HK-2 (cell line): ENCODE results near the gene PLAC8.
"Not testable (repeated sequence)": the region's sequence is repeated elsewhere in the genome, so short reads cannot be mapped to it uniquely, and the experiment has no call there.

Experiments used
- DNase-seq: peaks from one replicate; pipeline ENCODE4 v3.0.0-alpha.2; 2018; ENCODE audit not compliant: unreplicated experiment

PLAC8 gene

GRCh38 chr4:83112231-83112630 lies 2.3 kb downstream of the PLAC8 start:
- no peak for DNase-seq

GRCh38 chr4:83111751-83112141 lies 2.8 kb downstream of the PLAC8 start:
- not testable (repeated sequence) for DNase-seq

DNA sequence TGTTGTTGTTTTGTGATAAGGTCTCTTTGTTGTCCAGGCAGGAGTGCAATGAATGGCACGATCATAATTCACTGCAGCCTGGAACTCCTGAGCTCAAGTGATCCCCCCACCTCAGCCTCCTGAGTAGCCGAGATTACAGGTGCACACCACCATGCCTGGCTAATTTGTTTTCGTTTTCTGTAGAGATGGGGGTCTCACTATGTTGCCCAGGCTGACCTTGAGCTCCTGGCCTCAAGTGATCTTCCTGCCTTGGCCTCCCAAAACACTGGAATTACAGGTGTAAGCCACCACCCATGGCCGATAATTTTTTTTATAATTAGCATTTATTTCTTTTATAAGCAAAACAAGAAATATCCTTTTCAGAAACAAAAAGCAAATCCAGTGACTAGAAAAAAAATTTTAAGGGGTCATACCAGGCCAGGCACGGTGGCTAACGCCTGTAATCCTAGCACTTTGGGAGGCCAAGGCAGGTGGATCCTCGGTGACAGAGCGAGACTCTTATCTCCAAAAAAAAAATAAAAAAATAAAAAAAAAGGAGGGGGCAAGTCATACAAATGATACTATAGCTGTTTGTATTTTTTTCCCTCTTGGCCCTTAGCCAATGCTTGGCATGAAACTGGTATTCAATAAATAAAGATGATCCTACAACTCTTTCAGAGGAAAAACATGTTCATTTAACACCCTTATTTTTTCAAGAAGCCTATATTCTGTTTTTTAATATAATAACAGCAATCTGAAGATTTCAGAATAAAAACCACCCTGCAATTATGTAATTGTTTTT lies 3.4 kb downstream of the PLAC8 start:
- DNase-seq = no peak

DNA sequence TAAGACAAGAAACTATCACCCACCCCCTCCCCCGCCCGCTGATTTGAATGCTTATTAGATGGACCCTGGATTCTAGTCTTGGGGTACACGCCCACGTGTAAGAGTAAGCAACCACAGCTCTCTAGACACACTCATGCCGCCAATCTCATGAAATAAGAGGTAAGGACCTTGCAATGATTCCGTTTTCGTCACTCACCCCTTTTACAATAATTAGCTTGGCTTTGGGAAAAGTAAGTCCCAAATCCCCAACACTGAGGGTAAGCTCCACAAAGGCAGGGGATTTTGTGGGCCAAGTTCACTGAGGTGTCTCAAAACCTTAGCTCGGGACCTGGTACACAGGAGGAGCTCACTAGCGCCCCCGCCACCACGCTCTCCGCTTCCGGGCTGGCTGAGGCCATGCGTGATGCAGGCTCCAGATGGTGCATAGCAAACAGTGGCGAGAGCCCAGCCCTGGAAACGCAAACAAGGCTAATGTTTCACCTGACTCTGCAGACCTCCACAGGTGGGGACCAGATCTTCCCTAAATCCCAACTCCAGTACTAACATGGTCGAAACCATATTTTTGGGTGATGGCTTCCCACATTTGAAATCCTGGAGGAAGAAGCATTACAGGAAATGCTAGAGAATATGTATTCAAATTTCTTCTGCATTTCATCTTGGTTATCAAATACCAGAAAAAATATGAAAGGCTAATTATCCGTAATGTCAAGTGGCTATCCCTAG lies 4.1 kb downstream of the PLAC8 start:
- peak; percentile 86 for DNase-seq

DNA sequence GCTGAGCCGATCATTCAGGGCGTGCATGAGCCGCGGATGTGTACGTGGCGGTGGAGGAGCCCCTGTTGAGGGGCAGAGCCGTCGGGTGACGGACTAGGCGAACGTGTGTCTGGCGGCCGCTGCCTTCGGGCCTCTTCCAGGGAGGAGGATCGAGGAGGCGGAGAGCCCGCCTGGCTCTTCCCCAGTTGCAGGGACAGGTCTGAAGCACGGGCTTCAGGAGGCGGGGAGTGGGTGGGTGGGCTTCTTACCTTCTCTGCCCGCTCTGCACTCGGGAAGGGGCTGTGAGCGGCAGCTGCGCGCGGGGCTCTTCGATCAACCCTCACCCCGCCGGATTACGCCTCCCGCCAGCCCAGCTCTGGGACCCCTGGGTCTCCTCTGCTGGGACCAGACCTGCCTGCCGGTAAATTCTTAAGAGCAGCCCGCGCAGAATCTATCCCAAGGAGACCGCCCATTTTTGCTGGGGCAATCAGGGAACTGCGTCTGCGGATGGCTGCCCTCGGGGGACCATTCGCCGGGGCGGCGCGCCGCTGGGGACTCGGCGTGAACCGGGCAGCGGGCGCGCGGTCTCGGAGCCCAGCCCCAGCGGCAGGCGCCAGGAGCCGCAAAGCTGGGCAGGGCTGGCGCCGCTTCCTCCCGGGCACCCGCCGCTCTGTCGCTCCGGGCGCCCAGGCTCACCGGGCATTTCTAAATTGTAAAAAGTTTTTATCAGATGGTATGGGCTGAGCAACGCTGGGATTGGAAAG lies 4.9 kb downstream of the PLAC8 start:
- DNase-seq = peak; percentile 62

GRCh38 chr4:83108101-83108861 lies 6.2 kb downstream of the PLAC8 start:
- no peak for DNase-seq

DNA sequence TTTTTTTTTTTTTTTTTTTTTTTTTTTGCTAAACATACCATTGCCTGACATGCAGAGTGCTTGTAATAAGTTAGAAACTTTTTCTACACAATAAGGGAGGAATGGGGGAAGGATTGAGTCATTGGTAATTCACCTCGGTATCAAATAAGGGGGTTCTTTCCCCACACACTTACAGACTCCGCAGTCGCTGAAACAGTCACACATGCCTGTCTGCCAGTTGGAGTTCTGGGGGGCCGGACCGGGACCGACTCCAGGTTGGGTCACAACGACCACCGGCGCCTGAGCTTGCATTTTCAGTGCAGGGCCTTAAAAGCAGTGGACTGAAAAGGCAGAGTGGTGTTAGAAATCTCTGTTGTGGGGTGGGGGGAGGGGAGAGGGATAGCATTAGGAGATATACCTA lies 6.9 kb downstream of the PLAC8 start:
- no peak for DNase-seq

DNA sequence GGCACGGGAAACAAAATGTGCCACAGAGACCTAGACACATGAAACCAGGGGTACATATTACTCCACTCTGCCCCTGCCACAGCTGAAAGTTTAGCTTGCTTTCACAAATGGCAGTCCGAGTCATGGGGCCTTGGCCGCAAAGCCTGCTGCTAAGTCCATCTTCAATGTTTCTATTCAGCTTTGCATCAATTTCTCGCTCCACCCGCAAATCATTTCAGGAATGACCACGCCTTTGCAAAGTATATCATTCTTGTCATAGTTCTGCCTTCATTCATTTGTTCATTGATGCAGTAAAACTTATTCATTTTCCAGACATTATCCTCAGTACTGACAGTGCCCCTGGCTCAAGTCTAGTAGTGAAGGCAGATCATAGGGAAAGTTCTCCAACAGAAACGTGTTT lies 9.5 kb downstream of the PLAC8 start:
- no peak for DNase-seq

GRCh38 chr4:83096397-83096796 lies 18.1 kb downstream of the PLAC8 start:
- DNase-seq = no peak

DNA sequence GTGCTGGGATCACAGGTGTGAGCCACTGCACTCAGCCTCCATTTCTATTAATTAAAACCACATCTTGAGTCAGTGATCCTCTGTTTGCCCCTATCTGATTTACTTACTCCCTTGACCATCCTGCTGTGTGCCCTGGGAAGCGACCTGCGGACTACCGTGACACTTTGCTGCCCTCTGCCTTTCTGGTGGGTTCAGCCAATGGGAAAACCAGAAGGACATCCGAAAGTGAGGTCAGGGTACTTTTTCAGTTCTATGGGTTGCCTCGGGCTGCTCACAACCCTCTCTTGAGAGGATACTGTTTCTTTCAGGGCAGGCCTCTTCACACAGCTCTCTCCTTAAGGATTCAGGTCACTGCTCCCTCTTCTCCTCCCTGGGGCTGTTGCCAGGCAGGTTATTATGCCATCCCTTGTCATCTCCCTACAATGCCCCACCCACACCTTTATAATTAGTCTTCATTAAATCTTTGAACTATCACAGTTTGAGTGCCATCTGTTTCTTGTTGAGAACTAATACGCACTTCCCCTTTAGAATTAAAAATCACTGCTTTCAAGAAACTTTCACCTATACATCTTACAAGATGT lies 21.4 kb downstream of the PLAC8 start:
- no peak for DNase-seq

DNA sequence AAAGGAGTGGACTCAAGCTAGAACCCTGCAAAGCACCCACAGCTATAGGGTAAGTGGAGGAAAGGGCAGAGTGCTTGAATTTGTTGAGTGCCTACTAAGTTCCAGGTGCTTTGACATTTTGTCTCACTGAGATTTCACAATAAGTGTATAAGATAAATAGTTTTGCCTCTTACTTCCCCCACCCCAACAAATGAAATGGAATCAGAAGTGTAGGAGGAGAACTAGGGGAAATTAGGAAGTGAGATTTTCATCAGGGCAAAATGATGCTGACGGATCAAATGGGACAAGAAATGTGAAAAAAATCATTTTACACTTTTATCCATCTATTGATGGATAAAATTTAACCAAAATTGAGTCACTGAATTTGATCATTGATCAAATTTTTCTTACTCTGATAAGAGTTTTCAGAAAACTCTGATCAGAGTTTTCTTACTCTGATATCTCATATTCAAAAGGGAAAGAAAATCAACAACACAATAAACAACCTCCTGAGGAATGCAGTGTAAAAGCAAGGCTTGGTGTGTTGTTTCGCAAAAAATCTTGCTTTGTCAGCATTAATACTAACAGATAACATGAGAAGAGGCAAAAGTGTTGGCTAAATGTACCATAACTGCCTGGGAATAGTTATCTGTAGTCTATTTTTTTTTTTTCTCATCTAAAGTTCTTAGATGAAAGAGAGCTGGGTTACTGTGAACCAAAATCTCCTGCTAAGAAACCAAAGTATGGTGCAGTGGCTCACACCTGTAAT lies 24.9 kb downstream of the PLAC8 start:
- DNase-seq = no peak

DNA sequence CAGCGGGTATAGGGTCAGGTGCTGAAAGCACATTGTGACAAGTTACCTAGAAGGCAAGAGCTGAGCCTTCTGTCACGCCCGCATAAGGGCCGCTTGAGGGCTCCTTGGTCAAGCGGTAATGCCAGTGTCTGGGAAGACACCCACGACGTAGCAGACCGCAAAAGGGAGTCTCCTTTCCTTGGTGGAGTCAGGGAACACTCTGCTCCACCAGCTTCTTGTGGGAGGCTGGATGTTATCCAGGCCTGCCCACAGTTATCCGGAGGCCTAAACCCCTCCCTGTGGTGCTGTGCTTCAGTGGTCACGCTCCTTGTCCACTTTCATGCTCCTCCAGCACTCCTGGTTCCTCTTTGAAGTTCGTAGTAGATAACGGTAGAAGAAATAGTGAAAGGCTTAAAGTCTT lies 29.6 kb downstream of the PLAC8 start:
- not testable (repeated sequence) for DNase-seq

DNA sequence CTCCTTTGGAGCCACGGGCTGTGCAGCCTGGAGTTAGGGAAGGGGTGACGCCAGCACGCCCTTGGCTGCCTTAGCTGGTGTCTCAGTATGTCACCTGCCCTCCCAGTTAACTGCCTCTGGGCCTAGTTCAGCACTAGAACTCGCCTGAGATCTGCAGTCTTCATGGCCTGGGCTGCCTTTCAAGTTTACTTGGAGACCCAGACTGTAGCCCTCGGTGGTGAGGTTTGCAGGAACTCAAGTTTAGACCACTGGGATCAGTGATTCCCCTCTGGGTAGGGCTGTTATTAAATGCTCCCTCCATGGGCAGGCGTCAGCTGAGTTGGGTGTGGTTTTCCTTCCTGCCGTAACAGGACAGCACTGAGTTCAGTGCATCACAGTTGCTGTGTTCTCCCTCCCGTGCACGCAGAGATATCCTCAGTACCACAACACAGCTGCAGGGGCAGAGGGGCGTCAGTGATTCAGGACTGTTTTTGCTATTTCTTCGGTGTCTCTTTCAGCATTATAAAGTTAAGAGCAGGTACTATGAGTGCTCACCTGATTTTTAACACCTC lies 30.5 kb downstream of the PLAC8 start:
- DNase-seq = no peak

DNA sequence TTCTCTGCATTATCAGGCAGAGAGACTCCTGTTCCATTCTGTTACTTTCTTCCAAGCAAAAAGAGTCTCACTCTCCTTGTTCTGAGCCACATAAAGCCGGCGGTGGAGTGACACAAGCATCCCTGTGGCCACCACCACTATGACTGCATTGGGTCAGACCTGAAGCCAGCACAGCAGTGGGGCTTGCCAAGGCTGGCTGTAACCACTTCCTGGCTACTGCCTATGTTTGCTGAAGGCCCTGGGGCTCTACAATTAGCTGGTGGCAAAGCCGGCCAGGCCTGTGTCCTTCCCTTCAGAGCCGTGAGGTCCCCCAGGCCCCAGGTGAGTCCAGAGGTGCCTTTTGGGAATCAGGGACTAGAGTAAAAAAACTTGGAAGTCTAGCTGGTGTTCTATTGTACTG lies 31.8 kb downstream of the PLAC8 start:
- no peak for DNase-seq

- no peak for DNase-seq
Observed at GRCh38 chr4:83080561-83080960, 34.0 kb downstream of the PLAC8 start.

- no peak for DNase-seq
Observed at GRCh38 chr4:83075311-83076095, 39.0 kb downstream of the PLAC8 start.

- not testable (repeated sequence) for DNase-seq
Observed at GRCh38 chr4:83074783-83075182, 39.7 kb downstream of the PLAC8 start.

DNA sequence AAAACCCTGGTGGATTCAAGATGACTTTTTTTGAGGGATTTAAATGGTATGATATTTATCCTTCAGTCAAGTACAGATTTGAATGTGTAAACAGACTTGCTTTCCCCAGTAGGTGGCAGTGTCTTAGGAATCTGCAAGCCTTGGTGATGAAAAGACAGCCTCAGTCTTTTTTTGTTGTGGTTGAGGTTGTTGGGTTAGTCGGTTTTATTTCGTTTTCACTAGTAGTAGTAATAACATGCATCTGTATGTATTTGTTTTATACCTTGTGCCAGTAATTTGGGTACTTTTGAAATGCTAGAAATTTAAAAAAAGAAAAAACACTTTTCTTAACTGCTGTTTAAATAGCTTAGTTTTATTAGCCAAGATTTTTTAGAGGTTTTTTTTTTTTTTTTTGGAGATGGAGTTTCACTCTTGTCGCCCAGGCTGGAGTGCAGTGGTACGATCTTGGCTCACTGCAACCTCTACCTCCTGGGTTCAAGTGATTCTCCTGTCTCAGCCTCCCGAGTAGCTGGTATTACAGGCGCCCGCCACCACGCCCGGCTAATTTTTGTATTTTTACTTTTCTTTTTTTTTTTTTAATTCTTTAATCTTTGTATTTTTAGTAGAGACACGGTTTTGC lies 40.3 kb downstream of the PLAC8 start:
- no peak for DNase-seq

GRCh38 chr4:83071116-83071515 lies 43.4 kb downstream of the PLAC8 start:
- no peak for DNase-seq
